Trophoblast cell (in vitro differentiated cells and primary cell): ENCODE measurements around the gene SHANK1.

Source experiments
- DNase-seq, 2 donors: peaks; one replicate each; pipeline ENCODE4 v3.0.0-alpha.2; 2016
- H2AFZ ChIP-seq: 2 replicates; pipeline ENCODE4 v1.6.1; 2013; ENCODE audit warnings: low read length, moderate library complexity, mild to moderate bottlenecking; ENCODE audit not compliant: insufficient read depth, poor library complexity
- H2AK5ac ChIP-seq: 2 replicates; pipeline ENCODE4 v1.6.1; 2013; ENCODE audit warnings: mild to moderate bottlenecking, low read length
- H2BK120ac ChIP-seq: 2 replicates; pipeline ENCODE4 v1.6.1; 2013; ENCODE audit warnings: low read length, mild to moderate bottlenecking, moderate library complexity; ENCODE audit not compliant: insufficient read depth, poor library complexity
- H2BK12ac ChIP-seq: 2 replicates; pipeline ENCODE4 v1.6.1; 2013; ENCODE audit warnings: mild to moderate bottlenecking, low read length, moderate library complexity
- H2BK5ac ChIP-seq: 2 replicates; pipeline ENCODE4 v1.6.1; 2013; ENCODE audit warnings: low read length, low read depth, moderate library complexity, mild to moderate bottlenecking; ENCODE audit not compliant: poor library complexity
- H3K14ac ChIP-seq: 2 replicates; pipeline ENCODE4 v1.6.1; 2013; ENCODE audit warnings: mild to moderate bottlenecking, low read length
- H3K18ac ChIP-seq: 2 replicates; pipeline ENCODE4 v1.6.1; 2013; ENCODE audit warnings: mild to moderate bottlenecking, low read length
- H3K23ac ChIP-seq: 2 replicates; pipeline ENCODE4 v1.6.1; 2013; ENCODE audit warnings: low read length
- H3K27ac ChIP-seq: 2 replicates; pipeline ENCODE4 v1.5.1; 2013; ENCODE audit warnings: low read depth, mild to moderate bottlenecking, inconsistent platforms, low read length, moderate library complexity
- H3K27me3 ChIP-seq: 2 replicates; pipeline ENCODE4 v1.6.1; 2013; ENCODE audit warnings: inconsistent platforms, mild to moderate bottlenecking, low read length, moderate library complexity; ENCODE audit not compliant: insufficient read depth
- H3K36me3 ChIP-seq, 2 experiments: 1 replicate in 1 of 2; 2 replicates in 1 of 2; pipeline ENCODE4 v1.6.1; 2013; ENCODE audit warnings: low read length in 2 of 2, mild to moderate bottlenecking in 2 of 2, moderate library complexity in 1 of 2; ENCODE audit not compliant: insufficient read depth in 2 of 2, control insufficient read depth in 1 of 2
- H3K4ac ChIP-seq: 2 replicates; pipeline ENCODE4 v1.6.1; 2013; ENCODE audit warnings: low read depth, mild to moderate bottlenecking, low read length, moderate library complexity
- H3K4me1 ChIP-seq, 2 experiments: 1 replicate in 1 of 2; 2 replicates in 1 of 2; pipeline ENCODE4 v1.6.1; 2013; ENCODE audit warnings: low read length in 2 of 2, mild to moderate bottlenecking in 2 of 2, moderate library complexity in 1 of 2; ENCODE audit not compliant: insufficient read depth in 2 of 2, control insufficient read depth in 1 of 2
- H3K4me2 ChIP-seq: 2 replicates; pipeline ENCODE4 v1.6.1; 2013; ENCODE audit warnings: inconsistent platforms, mild to moderate bottlenecking, low read length, moderate library complexity
- H3K4me3 ChIP-seq: 2 replicates; pipeline ENCODE4 v1.5.1; 2013; ENCODE audit warnings: mild to moderate bottlenecking, low read depth, low read length, inconsistent platforms
- H3K79me1 ChIP-seq: one replicate; pipeline ENCODE4 v1.6.1; 2013; ENCODE audit warnings: low read length
- H3K79me2 ChIP-seq: 2 replicates; pipeline ENCODE4 v1.6.1; 2013; ENCODE audit warnings: low read length, mild to moderate bottlenecking; ENCODE audit not compliant: control insufficient read depth, insufficient read depth, poor library complexity
- H3K9ac ChIP-seq: 2 replicates; pipeline ENCODE4 v1.6.1; 2013; ENCODE audit warnings: mild to moderate bottlenecking, low read length
- H3K9me3 ChIP-seq: 2 replicates; pipeline ENCODE4 v1.6.1; 2013; ENCODE audit warnings: low read depth, mild to moderate bottlenecking, control low read depth, inconsistent platforms, low read length; ENCODE audit not compliant: insufficient read depth
- H4K12ac ChIP-seq: 2 replicates; pipeline ENCODE4 v1.6.1; 2013; ENCODE audit warnings: low read depth, mild to moderate bottlenecking, low read length, moderate library complexity
- H4K8ac ChIP-seq: 2 replicates; pipeline ENCODE4 v1.6.1; 2013; ENCODE audit warnings: low read depth, mild to moderate bottlenecking, low read length, moderate library complexity
- H4K91ac ChIP-seq: one replicate; pipeline ENCODE4 v1.6.1; 2013; ENCODE audit warnings: low read depth, mild to moderate bottlenecking, low read length, moderate library complexity
- WGBS: extraction: QIAGEN DNeasy Blood & Tissue Kit; methylation state at CpG from one replicate; pipeline ENCODE4 v1.1.7; 2013; ENCODE audit warnings: missing lambda C conversion rate; ENCODE audit not compliant: insufficient read length, insufficient coverage; ENCODE audit errors: extremely low coverage; 5-methylcytosine and 5-hydroxymethylcytosine counted together

The SHANK1 gene

DNA sequence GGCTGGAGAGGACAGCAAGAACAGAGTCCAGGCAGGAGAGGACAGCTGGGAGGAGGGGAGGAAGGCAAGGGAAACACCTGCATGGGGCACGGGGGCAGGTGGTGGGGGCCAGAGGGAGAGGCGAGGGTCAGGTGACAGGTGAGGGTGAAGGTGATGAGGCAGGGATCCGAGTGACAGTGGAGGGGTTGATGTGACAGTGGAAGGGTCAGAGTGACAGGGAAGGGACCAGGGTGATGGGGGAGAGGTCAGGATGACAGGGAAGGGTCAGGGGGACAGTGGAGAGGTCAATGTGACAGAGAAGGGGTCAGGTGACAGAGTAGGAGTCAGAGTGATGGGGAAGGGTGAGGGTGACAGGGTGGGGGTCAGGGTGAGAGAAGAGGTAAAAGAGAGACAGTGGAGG is 41.3 kb downstream of the SHANK1 start:
- no peak overlapping the region for H3K9ac ChIP-seq
- H3K27ac ChIP-seq, result no peak overlapping the region
- no peak overlapping the region for H3K4me2 ChIP-seq
- no peak overlapping the region for H3K14ac ChIP-seq
- no peak for DNase-seq
- WGBS, result no CpG with 5 or more reads among the region's 3 CpGs
- H3K9me3 ChIP-seq, result peaks cover 3% of the 10 kb centered on the region
- H2AK5ac ChIP-seq, result no peak overlapping the region
- H3K27me3 ChIP-seq, result peaks cover 2% of the 10 kb centered on the region
- H4K8ac ChIP-seq, result no peak overlapping the region
- no peak overlapping the region for H3K23ac ChIP-seq
- H3K79me2 ChIP-seq, result no peaks in the 10 kb centered on the region
- H3K4ac ChIP-seq, result no peak overlapping the region
- no peak overlapping the region for H3K4me3 ChIP-seq
- H3K4me1 ChIP-seq, result no peaks in the 10 kb centered on the region
- no peak overlapping the region for H2BK5ac ChIP-seq
- no peak overlapping the region for H4K12ac ChIP-seq
- H3K79me1 ChIP-seq, result no peaks in the 10 kb centered on the region
- H3K36me3 ChIP-seq, result no peaks in the 10 kb centered on the region
- H2AFZ ChIP-seq, result no peak overlapping the region
- H2BK12ac ChIP-seq, result no peak overlapping the region
- H3K18ac ChIP-seq, result no peak overlapping the region
- H2BK120ac ChIP-seq, result no peak overlapping the region
- H4K91ac ChIP-seq, result no peak overlapping the region

DNA sequence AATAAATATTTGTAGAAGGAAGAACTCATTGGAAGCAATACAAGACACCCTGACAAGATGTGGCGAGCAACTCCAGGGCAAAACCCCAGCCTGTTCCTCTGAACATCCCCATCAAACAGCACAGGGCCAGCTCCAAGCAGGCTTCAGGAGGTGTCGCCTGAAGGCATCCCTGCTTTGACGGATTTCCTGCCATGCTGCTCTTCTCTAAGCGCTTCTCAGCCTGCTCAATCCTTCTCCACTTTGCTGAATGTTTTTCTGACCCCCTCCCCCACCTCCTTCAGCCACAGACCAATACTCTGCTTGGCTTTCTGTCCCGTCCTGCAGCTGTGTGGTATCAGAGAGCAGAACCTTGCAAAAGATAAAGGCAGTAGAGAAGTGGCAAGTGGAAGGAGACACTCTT is 42.0 kb downstream of the SHANK1 start:
- no peak overlapping the region for H3K4me3 ChIP-seq

DNA sequence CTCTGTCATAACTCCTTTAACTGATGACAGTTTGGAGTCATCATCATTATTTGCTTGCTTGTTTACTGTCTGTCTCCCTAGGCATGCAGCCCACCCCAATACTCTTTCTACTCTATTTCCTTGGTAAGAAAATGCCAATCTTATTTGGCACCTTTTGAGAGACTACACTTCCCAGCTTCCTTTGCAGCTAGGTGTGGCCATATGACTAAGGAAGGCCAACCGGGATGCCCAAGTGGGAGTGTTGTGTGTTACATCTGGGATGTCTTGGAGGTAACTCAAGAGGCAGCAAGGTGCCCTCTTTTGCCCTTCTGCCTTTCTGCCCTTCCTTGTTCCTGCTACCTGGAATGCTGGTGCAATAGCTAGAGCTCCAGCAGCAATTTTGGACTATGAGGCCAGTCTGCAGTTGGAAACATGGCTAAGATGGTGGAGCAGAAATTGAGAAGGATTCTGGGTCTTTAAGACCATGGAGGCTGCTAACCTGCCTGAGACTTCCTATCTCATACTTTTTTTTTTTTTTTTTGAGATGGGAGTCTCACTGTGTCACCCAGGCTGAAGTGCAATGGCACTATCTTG is 42.9 kb downstream of the SHANK1 start:
- Histone ChIP-seq H3K27me3 (peaks cover 2% of the 10 kb centered on the region), H3K9me3 (peaks cover 3% of the 10 kb centered on the region), H3K4me3 (no peak overlapping the region), H4K12ac (no peak overlapping the region), H2AK5ac (no peak overlapping the region), H3K4me1 (no peaks in the 10 kb centered on the region), H3K79me1 (no peaks in the 10 kb centered on the region), H4K8ac (no peak overlapping the region), H4K91ac (no peak overlapping the region), H3K79me2 (no peaks in the 10 kb centered on the region), H2AFZ (no peak overlapping the region), H3K36me3 (no peaks in the 10 kb centered on the region), H3K23ac (no peak overlapping the region), H2BK12ac (no peak overlapping the region), H3K4ac (no peak overlapping the region), H2BK120ac (no peak overlapping the region), H3K18ac (no peak overlapping the region), H3K27ac (no peak overlapping the region), H3K14ac (no peak overlapping the region), H3K4me2 (no peak overlapping the region), H3K9ac (no peak overlapping the region), H2BK5ac (no peak overlapping the region)
- DNase-seq, result no peak
- no CpG with 5 or more reads among the region's 1 CpG for WGBS

More for the DNA sequence above, 42.0 kb downstream of the SHANK1 start:
- Histone ChIP-seq H3K18ac (no peak overlapping the region), H3K27me3 (peaks cover 2% of the 10 kb centered on the region), H2BK120ac (no peak overlapping the region), H3K14ac (no peak overlapping the region), H3K4me2 (no peak overlapping the region), H2BK12ac (no peak overlapping the region), H2BK5ac (no peak overlapping the region), H4K91ac (no peak overlapping the region), H3K4ac (no peak overlapping the region), H2AFZ (no peak overlapping the region), H3K23ac (no peak overlapping the region), H2AK5ac (no peak overlapping the region), H4K8ac (no peak overlapping the region), H3K4me1 (no peaks in the 10 kb centered on the region), H3K9me3 (peaks cover 3% of the 10 kb centered on the region), H3K79me1 (no peaks in the 10 kb centered on the region), H3K9ac (no peak overlapping the region), H3K27ac (no peak overlapping the region), H3K36me3 (no peaks in the 10 kb centered on the region), H3K79me2 (no peaks in the 10 kb centered on the region), H4K12ac (no peak overlapping the region)
- no peak for DNase-seq
- no CpG with 5 or more reads among the region's 5 CpGs for WGBS

DNA sequence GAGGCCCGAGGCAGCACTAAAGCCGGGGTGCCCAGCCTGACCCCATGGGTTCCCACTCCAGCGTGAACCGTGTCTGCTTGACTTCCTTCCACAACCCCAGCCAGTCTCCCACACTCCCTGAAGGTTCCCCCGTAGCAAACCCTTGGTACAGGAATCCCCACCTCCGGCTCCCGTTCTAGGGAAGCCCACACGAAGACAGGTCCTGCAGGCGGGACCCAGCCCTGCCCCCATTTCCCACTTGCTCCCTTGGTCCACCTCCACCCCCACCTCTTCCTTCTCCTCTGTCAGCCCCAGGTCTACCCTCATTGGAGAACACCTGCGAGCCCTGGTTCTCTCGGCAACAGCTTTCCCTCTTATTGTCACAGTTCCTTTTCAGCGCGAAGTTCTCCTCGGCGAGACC is 46.5 kb downstream of the SHANK1 start:
- H3K27me3 ChIP-seq, result peaks cover 16% of the 10 kb centered on the region
- no peak overlapping the region for H3K4me3 ChIP-seq
- H4K91ac ChIP-seq, result no peak overlapping the region
- H2BK120ac ChIP-seq, result no peak overlapping the region
- no peak overlapping the region for H2BK5ac ChIP-seq
- no peaks in the 10 kb centered on the region for H3K79me2 ChIP-seq
- H4K12ac ChIP-seq, result no peak overlapping the region
- no peak overlapping the region for H3K18ac ChIP-seq
- H3K4me1 ChIP-seq, result no peaks in the 10 kb centered on the region
- DNase-seq, result no peak
- H3K79me1 ChIP-seq, result no peaks in the 10 kb centered on the region
- no peak overlapping the region for H2AFZ ChIP-seq
- WGBS, result no CpG with 5 or more reads among the region's 15 CpGs
- no peaks in the 10 kb centered on the region for H3K9me3 ChIP-seq
- H3K4ac ChIP-seq, result no peak overlapping the region
- no peak overlapping the region for H3K27ac ChIP-seq
- no peak overlapping the region for H2BK12ac ChIP-seq
- no peak overlapping the region for H3K14ac ChIP-seq
- H2AK5ac ChIP-seq, result no peak overlapping the region
- H3K4me2 ChIP-seq, result no peak overlapping the region
- no peak overlapping the region for H3K23ac ChIP-seq
- no peaks in the 10 kb centered on the region for H3K36me3 ChIP-seq
- H3K9ac ChIP-seq, result no peak overlapping the region
- H4K8ac ChIP-seq, result no peak overlapping the region
